ENCODE measurements around the gene GPC6. TPM values are rescaled to one million over a fixed set of nuclear protein-coding genes. Genes with fewer than 3 reads are reported as not detected.

GPC6 gene
- total RNA-seq, 4 donors from 2014 or later = 13.7 to 21.7 (median 16.5) TPM

- Histone ChIP-seq H3K4me3 (no peak overlapping the region), H3K9me3 (no peaks in the 10 kb centered on the region), H3K27me3 (no peaks in the 10 kb centered on the region), H3K27ac (no peak overlapping the region), H3K36me3 (no peaks in the 10 kb centered on the region), H3K4me1 (no peaks in the 10 kb centered on the region)
- ATAC-seq = no peak
- no peak for TF ChIP-seq POLR2AphosphoS5 (IDR thresholded peaks at IDR 0.05)
- 40 to 79% methylated on average over 2 to 3 of the region's 3 CpGs for WGBS, 2 donors (ENCODE audit: low coverage in 1 of 2)
These were observed 965.9 kb downstream of the GPC6 start for GRCh38 chr13:94192431-94192975.

- H3K36me3 ChIP-seq = no peaks in the 10 kb centered on the region
- no peaks in the 10 kb centered on the region for H3K27me3 ChIP-seq
- ATAC-seq = no peak
- no peak overlapping the region for H3K4me3 ChIP-seq
- H3K4me1 ChIP-seq = no peaks in the 10 kb centered on the region
- no peak for TF ChIP-seq EP300 (IDR thresholded peaks at IDR 0.05)
- TF ChIP-seq CTCF (IDR thresholded peaks at IDR 0.05) = no peak
- no peak for TF ChIP-seq POLR2AphosphoS5 (IDR thresholded peaks at IDR 0.05)
- no peak for TF ChIP-seq POLR2A (IDR thresholded peaks at IDR 0.05)
- 57 to 100% methylated on average over 1 to 2 of the region's 2 CpGs for WGBS, 2 donors (ENCODE audit: low coverage in 1 of 2)
- H3K9me3 ChIP-seq = no peaks in the 10 kb centered on the region
- H3K27ac ChIP-seq = no peak overlapping the region
These were observed 969.1 kb downstream of the GPC6 start for GRCh38 chr13:94195715-94196114.

GRCh38 chr13:94196413-94196812 lies 969.8 kb downstream of the GPC6 start:
- Histone ChIP-seq H3K4me1 (no peaks in the 10 kb centered on the region), H3K9me3 (no peaks in the 10 kb centered on the region), H3K4me3 (no peak overlapping the region), H3K27me3 (no peaks in the 10 kb centered on the region), H3K36me3 (no peaks in the 10 kb centered on the region), H3K27ac (no peak overlapping the region)
- no peak for ATAC-seq
- TF ChIP-seq CTCF (IDR thresholded peaks at IDR 0.05) (no peak), POLR2A (IDR thresholded peaks at IDR 0.05) (no peak), POLR2AphosphoS5 (IDR thresholded peaks at IDR 0.05) (no peak), EP300 (IDR thresholded peaks at IDR 0.05) (no peak)
- 71 to 74% methylated on average over 1 to 5 of the region's 5 CpGs for WGBS, 2 donors (ENCODE audit: low coverage in 1 of 2)

- Histone ChIP-seq H3K36me3 (no peaks in the 10 kb centered on the region), H3K27ac (no peak overlapping the region), H3K9me3 (no peaks in the 10 kb centered on the region), H3K27me3 (no peaks in the 10 kb centered on the region), H3K4me3 (no peak overlapping the region), H3K4me1 (no peaks in the 10 kb centered on the region)
- ATAC-seq = no peak
- no peak for TF ChIP-seq CTCF (IDR thresholded peaks at IDR 0.05)
- TF ChIP-seq POLR2AphosphoS5 (IDR thresholded peaks at IDR 0.05) = no peak
- no peak for TF ChIP-seq EP300 (IDR thresholded peaks at IDR 0.05)
- no peak for TF ChIP-seq POLR2A (IDR thresholded peaks at IDR 0.05)
- WGBS, 2 donors (ENCODE audit: low coverage in 1 of 2) = 62 to 70% methylated on average over 4 of the region's 4 CpGs
These were observed 972.1 kb downstream of the GPC6 start for GRCh38 chr13:94198681-94199080.

GRCh38 chr13:94199135-94199534 lies 972.5 kb downstream of the GPC6 start:
- H3K9me3 ChIP-seq = no peaks in the 10 kb centered on the region
- WGBS, 2 donors (ENCODE audit: low coverage in 1 of 2) = 65 to 79% methylated on average over 3 of the region's 3 CpGs
- H3K4me3 ChIP-seq = no peak overlapping the region
- no peak for ATAC-seq
- H3K36me3 ChIP-seq = no peaks in the 10 kb centered on the region
- TF ChIP-seq POLR2AphosphoS5 (IDR thresholded peaks at IDR 0.05) (no peak), CTCF (IDR thresholded peaks at IDR 0.05) (no peak), EP300 (IDR thresholded peaks at IDR 0.05) (no peak), POLR2A (IDR thresholded peaks at IDR 0.05) (no peak)
- no peaks in the 10 kb centered on the region for H3K4me1 ChIP-seq
- no peaks in the 10 kb centered on the region for H3K27me3 ChIP-seq
- no peak overlapping the region for H3K27ac ChIP-seq
